Stimulated activated CD8-positive, alpha-beta memory T cell treated with anti-CD3 and anti-CD28 coated beads, Interleukin-4, amount 100 ng/mL, for 24 hours (primary cell): Measurements from ENCODE around the gene SLC4A3.

Source experiments
- DNase-seq: peaks from one replicate; pipeline ENCODE4 v3.0.0-alpha.2; 2020; ENCODE audit warnings: low read depth

The SLC4A3 gene

GRCh38 chr2:219633276-219634065, 6.0 kb downstream of the SLC4A3 start:
- no peak for DNase-seq

- DNase-seq = no peak
These were observed 6.9 kb downstream of the SLC4A3 start for GRCh38 chr2:219634171-219634940.

GRCh38 chr2:219634951-219635751, 7.7 kb downstream of the SLC4A3 start:
- no peak for DNase-seq

- DNase-seq = no peak
These were observed 8.9 kb downstream of the SLC4A3 start for GRCh38 chr2:219636144-219636915.

GRCh38 chr2:219636941-219637841, 9.8 kb downstream of the SLC4A3 start:
- no peak for DNase-seq

GRCh38 chr2:219637842-219638185, 10.4 kb downstream of the SLC4A3 start:
- no peak for DNase-seq

- no peak for DNase-seq
These were observed 11.0 kb downstream of the SLC4A3 start for GRCh38 chr2:219638217-219638947.

GRCh38 chr2:219638948-219639755, 11.7 kb downstream of the SLC4A3 start:
- no peak for DNase-seq

- no peak for DNase-seq
These were observed 14.1 kb downstream of the SLC4A3 start for GRCh38 chr2:219641390-219642068.

- DNase-seq = no peak
These were observed 14.6 kb downstream of the SLC4A3 start for GRCh38 chr2:219642069-219642454.

- DNase-seq = peak; percentile 84
These were observed 15.1 kb downstream of the SLC4A3 start for GRCh38 chr2:219642465-219643083.

GRCh38 chr2:219643084-219643473, 15.6 kb downstream of the SLC4A3 start:
- DNase-seq = no peak

- no peak for DNase-seq
These were observed 16.5 kb downstream of the SLC4A3 start for GRCh38 chr2:219643788-219644398.

GRCh38 chr2:219644801-219645480, 17.5 kb downstream of the SLC4A3 start:
- no peak for DNase-seq

GRCh38 chr2:219645631-219646527, 18.4 kb downstream of the SLC4A3 start:
- DNase-seq = no peak

- no peak for DNase-seq
These were observed 20.7 kb downstream of the SLC4A3 start for GRCh38 chr2:219648176-219648575.
